T47D (cell line): Measurements from ENCODE around the gene UGT2B17.
A peak's percentile ranks its signal among the peaks of the same experiment; 100 is the strongest.
"Not testable (repeated sequence)": the region's sequence is repeated elsewhere in the genome, so short reads cannot be mapped to it uniquely, and the experiment has no call there.

Experiments
- DNase-seq, 2 experiments: peaks; one replicate each; pipeline versions ENCODE4 v3.0.0 to v3.0.0-alpha.2; 2011 to 2012; ENCODE audit warnings: low read depth in 1 of 2, low spot score in 1 of 2
- JUND ChIP-seq: IDR thresholded peaks from 2 replicates; pipeline ENCODE4 v1.6.1; 2012; ENCODE audit warnings: low read depth
- in situ Hi-C: cut with HindIII; loops from 2 replicates; pipeline ENCODE4 v1.10.0; 2016; ENCODE audit warnings: low sequenced_read_pairs, low pct_unique_long_range_greater_than_20kb

The UGT2B17 gene

GRCh38 chr4:68582339-68582717 lies 6.2 kb upstream of the UGT2B17 start:
- in situ Hi-C loops: no loop called here
- no peak for DNase-seq
- TF ChIP-seq JUND: no peak

- TF ChIP-seq JUND: no peak
- in situ Hi-C loops: no loop called here
- DNase-seq: no peak
Observed at GRCh38 chr4:68581383-68582338, 5.5 kb upstream of the UGT2B17 start.

- no peak for DNase-seq
- in situ Hi-C loops: no loop called here
- no peak for TF ChIP-seq JUND
Observed at GRCh38 chr4:68577590-68577989, 1.5 kb upstream of the UGT2B17 start.

- in situ Hi-C loops, DNase-seq: not testable (repeated sequence)
Observed at GRCh38 chr4:68575636-68576035, 486 bp downstream of the UGT2B17 start.

GRCh38 chr4:68575081-68575480 lies 1.0 kb downstream of the UGT2B17 start:
- TF ChIP-seq JUND: no peak
- in situ Hi-C loops: no loop called here
- no peak for DNase-seq

GRCh38 chr4:68572653-68573170 lies 3.4 kb downstream of the UGT2B17 start:
- TF ChIP-seq JUND: no peak
- in situ Hi-C loops: no loop called here
- no peak for DNase-seq

- no peak for TF ChIP-seq JUND
- no peak for DNase-seq
- in situ Hi-C loops: no loop called here
Observed at GRCh38 chr4:68570122-68570507, 6.0 kb downstream of the UGT2B17 start.

GRCh38 chr4:68569466-68570121 lies 6.5 kb downstream of the UGT2B17 start:
- DNase-seq: no peak
- in situ Hi-C loops: no loop called here
- TF ChIP-seq JUND: no peak

GRCh38 chr4:68569036-68569435 lies 7.1 kb downstream of the UGT2B17 start:
- DNase-seq, in situ Hi-C loops: not testable (repeated sequence)

- in situ Hi-C loops, DNase-seq: not testable (repeated sequence)
Observed at GRCh38 chr4:68568535-68568934, 7.6 kb downstream of the UGT2B17 start.

- DNase-seq: peak in 1 of 2 experiments; percentile 0
- in situ Hi-C loops: not testable (repeated sequence)
Observed at GRCh38 chr4:68566364-68566763, 9.8 kb downstream of the UGT2B17 start.

- DNase-seq, in situ Hi-C loops: not testable (repeated sequence)
Observed at GRCh38 chr4:68565082-68565481, 11.0 kb downstream of the UGT2B17 start.

- DNase-seq, in situ Hi-C loops: not testable (repeated sequence)
Observed at GRCh38 chr4:68560364-68561070, 15.6 kb downstream of the UGT2B17 start.

- DNase-seq, in situ Hi-C loops: not testable (repeated sequence)
Observed at GRCh38 chr4:68553830-68554229, 22.3 kb downstream of the UGT2B17 start.

GRCh38 chr4:68552818-68553811 lies 23.0 kb downstream of the UGT2B17 start:
- in situ Hi-C loops, DNase-seq: not testable (repeated sequence)

- in situ Hi-C loops, DNase-seq: not testable (repeated sequence)
Observed at GRCh38 chr4:68542742-68543141, 33.4 kb downstream of the UGT2B17 start.
